Measurements from ENCODE around the gene ABCB10. TPM values are rescaled to one million over a fixed set of nuclear protein-coding genes. Genes with fewer than 3 reads are reported as not detected.
"Not testable (repeated sequence)": the region's sequence is repeated elsewhere in the genome, so short reads cannot be mapped to it uniquely, and the experiment has no call there.

ABCB10 gene
- total RNA-seq, 1 donor from 2014 or later, result 16.4 TPM

DNA sequence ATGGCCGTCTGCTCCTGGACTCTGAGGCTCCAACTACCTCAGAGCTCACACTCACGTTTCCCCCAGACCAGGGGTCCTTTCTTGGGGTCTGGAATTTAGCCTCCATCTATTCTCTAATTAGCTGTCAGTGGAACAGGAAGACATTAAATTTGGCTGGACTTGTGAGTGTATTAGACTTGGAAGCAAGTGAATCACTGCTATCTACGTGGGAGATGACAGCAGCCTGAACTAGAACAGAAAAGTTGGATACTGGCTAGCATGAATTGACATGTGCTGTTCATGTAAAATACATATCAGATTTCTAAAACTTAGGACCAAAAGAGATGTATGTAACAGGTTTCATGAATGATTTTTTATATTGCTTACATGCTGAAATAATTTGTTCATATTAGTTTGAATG, 39.4 kb upstream of the ABCB10 start:
- H3K4me3 ChIP-seq (ENCODE audit: insufficient read depth, low read depth, low read length), result no peak overlapping the region
- peaks cover 31% of the 10 kb centered on the region for H4K20me1 ChIP-seq (ENCODE audit: insufficient read depth, low read length)
- FAIRE-seq (no peak), DNase-seq (ENCODE audit: low read depth) (peak; percentile 51)
- no peak overlapping the region for H2AFZ ChIP-seq (ENCODE audit: low read depth, low read length)
- Mint-ChIP-seq H3K27me3 (ENCODE audit: low read depth, unreplicated experiment) (no peaks in the 10 kb centered on the region), H3K9me3 (ENCODE audit: unreplicated experiment) (no peaks in the 10 kb centered on the region), H3K4me1 (ENCODE audit: low read depth, unreplicated experiment) (peaks cover 9% of the 10 kb centered on the region), H3K27ac (ENCODE audit: unreplicated experiment) (no peak overlapping the region), H3K4me3 (ENCODE audit: unreplicated experiment) (no peak overlapping the region), H3K36me3 (ENCODE audit: low read depth, unreplicated experiment) (peaks cover 25% of the 10 kb centered on the region)
- H3K79me2 ChIP-seq (ENCODE audit: insufficient read depth, low read length), result peaks cover 52% of the 10 kb centered on the region
- H3K27ac ChIP-seq (ENCODE audit: low read depth, low read length), result peak overlapping the region; percentile 83
- no peaks in the 10 kb centered on the region for H3K9me3 ChIP-seq (ENCODE audit: insufficient read depth, low read depth, low read length)
- H3K36me3 ChIP-seq (ENCODE audit: insufficient read depth, low read length), result peaks cover 12% of the 10 kb centered on the region
- H3K27me3 ChIP-seq (ENCODE audit: insufficient read depth, low read length), result no peaks in the 10 kb centered on the region
- TF ChIP-seq, protein P1, sequence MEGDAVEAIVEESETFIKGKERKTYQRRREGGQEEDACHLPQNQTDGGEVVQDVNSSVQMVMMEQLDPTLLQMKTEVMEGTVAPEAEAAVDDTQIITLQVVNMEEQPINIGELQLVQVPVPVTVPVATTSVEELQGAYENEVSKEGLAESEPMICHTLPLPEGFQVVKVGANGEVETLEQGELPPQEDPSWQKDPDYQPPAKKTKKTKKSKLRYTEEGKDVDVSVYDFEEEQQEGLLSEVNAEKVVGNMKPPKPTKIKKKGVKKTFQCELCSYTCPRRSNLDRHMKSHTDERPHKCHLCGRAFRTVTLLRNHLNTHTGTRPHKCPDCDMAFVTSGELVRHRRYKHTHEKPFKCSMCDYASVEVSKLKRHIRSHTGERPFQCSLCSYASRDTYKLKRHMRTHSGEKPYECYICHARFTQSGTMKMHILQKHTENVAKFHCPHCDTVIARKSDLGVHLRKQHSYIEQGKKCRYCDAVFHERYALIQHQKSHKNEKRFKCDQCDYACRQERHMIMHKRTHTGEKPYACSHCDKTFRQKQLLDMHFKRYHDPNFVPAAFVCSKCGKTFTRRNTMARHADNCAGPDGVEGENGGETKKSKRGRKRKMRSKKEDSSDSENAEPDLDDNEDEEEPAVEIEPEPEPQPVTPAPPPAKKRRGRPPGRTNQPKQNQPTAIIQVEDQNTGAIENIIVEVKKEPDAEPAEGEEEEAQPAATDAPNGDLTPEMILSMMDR (IDR thresholded peaks at IDR 0.05; ENCODE audit: insufficient read depth, low read depth, low read length), result no peak
- no peak for TF ChIP-seq EZH2 (IDR thresholded peaks at IDR 0.05; ENCODE audit: insufficient read depth, low read length)
- no peak overlapping the region for H3K9ac ChIP-seq (ENCODE audit: low read length)
- peaks cover 8% of the 10 kb centered on the region for H3K4me1 ChIP-seq (ENCODE audit: insufficient read depth, low read length)
- no peak overlapping the region for H3K4me2 ChIP-seq (ENCODE audit: low read length)

DNA sequence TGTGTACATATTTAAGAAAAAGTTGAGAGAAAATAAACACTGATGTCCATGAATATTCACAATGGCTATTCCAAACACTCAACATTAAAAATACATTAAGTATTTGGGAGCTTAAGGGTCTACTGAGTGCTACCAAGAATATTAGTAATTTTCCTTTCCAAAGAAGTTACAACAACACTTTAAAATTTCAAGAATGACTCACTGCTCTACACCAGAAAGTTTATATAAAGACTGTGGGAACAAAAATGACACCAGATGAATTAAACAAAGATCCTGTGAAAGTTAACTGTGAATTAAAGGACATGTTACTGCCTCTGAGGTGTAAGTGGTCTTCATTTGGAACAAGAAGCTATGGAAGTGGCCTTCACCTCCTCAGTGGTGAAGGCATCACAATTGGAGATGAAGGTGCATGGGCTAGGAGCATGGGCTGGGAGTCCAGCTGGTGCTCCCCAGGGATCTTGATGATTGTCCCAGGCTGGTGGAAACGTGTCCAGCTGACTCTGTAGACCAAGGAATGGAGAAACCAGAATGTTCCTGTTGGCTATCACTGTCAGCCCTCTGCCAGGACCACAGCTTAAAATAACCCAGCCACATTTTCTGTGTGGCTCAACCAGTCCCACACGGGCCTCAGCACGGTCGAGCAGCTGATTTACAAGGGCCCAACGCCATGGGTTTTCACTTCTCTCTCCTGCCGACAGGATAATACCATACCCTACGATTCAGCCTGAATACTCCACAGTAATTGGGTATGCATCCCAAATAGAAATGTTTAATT, 38.6 kb upstream of the ABCB10 start:
- H3K27me3 ChIP-seq (ENCODE audit: insufficient read depth, low read length), result no peaks in the 10 kb centered on the region
- H3K4me1 ChIP-seq (ENCODE audit: insufficient read depth, low read length), result peaks cover 8% of the 10 kb centered on the region
- peak overlapping the region; percentile 48 for H3K4me2 ChIP-seq (ENCODE audit: low read length)
- TF ChIP-seq EZH2 (IDR thresholded peaks at IDR 0.05; ENCODE audit: insufficient read depth, low read length), result no peak
- TF ChIP-seq, protein P1 (IDR thresholded peaks at IDR 0.05; ENCODE audit: insufficient read depth, low read depth, low read length), result no peak
- no peaks in the 10 kb centered on the region for H3K27me3 Mint-ChIP-seq (ENCODE audit: low read depth, unreplicated experiment)
- H3K4me3 ChIP-seq (ENCODE audit: insufficient read depth, low read depth, low read length), result no peak overlapping the region
- H3K4me3 Mint-ChIP-seq (ENCODE audit: unreplicated experiment), result no peak overlapping the region
- peaks cover 12% of the 10 kb centered on the region for H3K36me3 ChIP-seq (ENCODE audit: insufficient read depth, low read length)
- peak overlapping the region; percentile 83 for H3K27ac ChIP-seq (ENCODE audit: low read depth, low read length)
- peak; percentile 77 for DNase-seq (ENCODE audit: low read depth)
- no peak overlapping the region for H3K27ac Mint-ChIP-seq (ENCODE audit: unreplicated experiment)
- peaks cover 31% of the 10 kb centered on the region for H4K20me1 ChIP-seq (ENCODE audit: insufficient read depth, low read length)
- H2AFZ ChIP-seq (ENCODE audit: low read depth, low read length), result no peak overlapping the region
- H3K4me1 Mint-ChIP-seq (ENCODE audit: low read depth, unreplicated experiment), result peaks cover 9% of the 10 kb centered on the region
- peak overlapping the region; percentile 25 for H3K9ac ChIP-seq (ENCODE audit: low read length)
- H3K79me2 ChIP-seq (ENCODE audit: insufficient read depth, low read length), result peaks cover 52% of the 10 kb centered on the region
- no peak for FAIRE-seq
- H3K9me3 Mint-ChIP-seq (ENCODE audit: unreplicated experiment), result no peaks in the 10 kb centered on the region
- peaks cover 19% of the 10 kb centered on the region for H3K36me3 Mint-ChIP-seq (ENCODE audit: low read depth, unreplicated experiment)
- no peaks in the 10 kb centered on the region for H3K9me3 ChIP-seq (ENCODE audit: insufficient read depth, low read depth, low read length)

DNA sequence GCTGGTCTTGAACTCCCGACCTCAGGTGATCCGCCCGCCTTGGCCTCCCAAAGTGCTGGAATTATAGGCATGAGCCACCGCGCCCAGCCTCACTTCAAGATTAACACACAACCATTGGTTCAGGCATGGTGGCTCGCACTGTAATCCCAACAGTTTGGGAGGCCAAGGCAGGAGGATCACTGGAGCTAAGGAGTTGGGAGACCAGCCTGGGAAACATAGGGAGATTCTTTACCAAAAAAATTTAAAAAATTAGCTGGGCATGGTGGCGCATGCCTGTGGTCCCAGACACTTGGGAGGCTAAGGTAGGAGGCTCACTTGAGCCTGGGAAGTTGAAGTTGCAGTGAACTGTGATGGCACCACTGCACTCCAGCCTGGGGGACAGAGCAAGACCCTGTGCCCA, 37.4 kb upstream of the ABCB10 start:
- H3K27ac ChIP-seq (ENCODE audit: low read depth, low read length); H3K9ac ChIP-seq (ENCODE audit: low read length); H3K4me2 ChIP-seq (ENCODE audit: low read length); H3K36me3 ChIP-seq (ENCODE audit: insufficient read depth, low read length); H3K4me3 Mint-ChIP-seq (ENCODE audit: unreplicated experiment); H3K27ac Mint-ChIP-seq (ENCODE audit: unreplicated experiment); H3K4me1 ChIP-seq (ENCODE audit: insufficient read depth, low read length); H2AFZ ChIP-seq (ENCODE audit: low read depth, low read length); H3K27me3 ChIP-seq (ENCODE audit: insufficient read depth, low read length); H3K4me1 Mint-ChIP-seq (ENCODE audit: low read depth, unreplicated experiment); DNase-seq (ENCODE audit: low read depth); H3K9me3 Mint-ChIP-seq (ENCODE audit: unreplicated experiment); H3K4me3 ChIP-seq (ENCODE audit: insufficient read depth, low read depth, low read length); H3K27me3 Mint-ChIP-seq (ENCODE audit: low read depth, unreplicated experiment); FAIRE-seq; H3K9me3 ChIP-seq (ENCODE audit: insufficient read depth, low read depth, low read length): not testable (repeated sequence)
- Histone ChIP-seq H4K20me1 (ENCODE audit: insufficient read depth, low read length) (peaks cover 31% of the 10 kb centered on the region), H3K79me2 (ENCODE audit: insufficient read depth, low read length) (peaks cover 46% of the 10 kb centered on the region)
- peaks cover 14% of the 10 kb centered on the region for H3K36me3 Mint-ChIP-seq (ENCODE audit: low read depth, unreplicated experiment)

All from astrocyte (in vitro differentiated cells and primary cell).